Stimulated activated naive CD8-positive, alpha-beta T cell treated with anti-CD3 and anti-CD28 coated beads, Interleukin-15, Interleukin-2, amounts not matched to agents 100 ng/mL and 50 ng/mL, for 24 hours (primary cell): ENCODE data around the gene SMIM1.

Experiments
- H3K27ac Mint-ChIP-seq: one replicate; pipeline ENCODE4 v1.8.0; 2021; ENCODE audit warnings: mild to moderate bottlenecking, mixed read lengths
- H3K27me3 Mint-ChIP-seq: one replicate; pipeline ENCODE4 v1.8.0; 2021; ENCODE audit warnings: mixed read lengths
- H3K36me3 Mint-ChIP-seq: one replicate; pipeline ENCODE4 v1.8.0; 2021; ENCODE audit warnings: low read depth, mixed read lengths
- H3K4me1 Mint-ChIP-seq: one replicate; pipeline ENCODE4 v1.8.0; 2021; ENCODE audit warnings: low read depth, mixed read lengths
- H3K4me3 Mint-ChIP-seq: one replicate; pipeline ENCODE4 v1.8.0; 2021; ENCODE audit warnings: mild to moderate bottlenecking, mixed read lengths
- H3K9me3 Mint-ChIP-seq: one replicate; pipeline ENCODE4 v1.8.0; 2021; ENCODE audit warnings: mixed read lengths

The SMIM1 gene

DNA sequence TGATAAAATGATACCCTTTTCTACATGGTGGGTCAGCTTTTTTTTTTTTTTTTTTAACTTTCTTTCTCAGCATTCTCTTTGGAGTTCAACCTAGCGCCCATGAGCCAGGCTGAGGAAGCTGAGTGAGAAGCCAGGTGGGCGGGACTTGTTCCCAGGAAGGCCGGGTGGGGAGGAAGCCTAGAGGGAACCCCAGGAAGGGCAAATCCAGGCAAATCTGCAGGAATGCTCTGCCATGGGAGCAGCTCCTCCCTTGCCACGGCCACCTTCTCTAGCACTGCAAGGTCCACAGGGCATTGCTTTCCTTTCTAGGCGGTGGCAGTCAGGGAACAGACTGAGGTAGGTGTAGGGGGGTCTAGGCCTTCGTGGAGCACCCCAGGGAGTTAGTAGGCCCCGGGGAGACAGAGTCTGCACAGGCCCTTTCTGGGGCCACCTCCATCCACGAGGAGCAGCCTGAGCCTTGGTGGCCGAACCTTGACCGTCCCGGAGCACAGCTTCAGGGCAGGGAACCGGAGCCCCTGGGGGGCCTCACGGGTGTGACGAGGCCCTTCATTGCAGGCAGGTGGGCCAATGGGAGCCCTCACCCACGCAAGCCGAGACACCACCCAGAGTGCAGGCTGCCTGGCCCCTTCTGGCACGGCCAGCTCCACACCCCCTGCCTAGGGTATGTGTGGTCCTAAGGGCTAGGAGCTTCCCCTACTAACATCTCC, 38.5 kb upstream of the SMIM1 start:
- H3K27me3 Mint-ChIP-seq, result no peaks in the 10 kb centered on the region
- no peak overlapping the region for H3K27ac Mint-ChIP-seq
- H3K36me3 Mint-ChIP-seq, result peaks cover 11% of the 10 kb centered on the region
- H3K9me3 Mint-ChIP-seq, result no peaks in the 10 kb centered on the region
- H3K4me3 Mint-ChIP-seq, result no peak overlapping the region
- no peaks in the 10 kb centered on the region for H3K4me1 Mint-ChIP-seq

DNA sequence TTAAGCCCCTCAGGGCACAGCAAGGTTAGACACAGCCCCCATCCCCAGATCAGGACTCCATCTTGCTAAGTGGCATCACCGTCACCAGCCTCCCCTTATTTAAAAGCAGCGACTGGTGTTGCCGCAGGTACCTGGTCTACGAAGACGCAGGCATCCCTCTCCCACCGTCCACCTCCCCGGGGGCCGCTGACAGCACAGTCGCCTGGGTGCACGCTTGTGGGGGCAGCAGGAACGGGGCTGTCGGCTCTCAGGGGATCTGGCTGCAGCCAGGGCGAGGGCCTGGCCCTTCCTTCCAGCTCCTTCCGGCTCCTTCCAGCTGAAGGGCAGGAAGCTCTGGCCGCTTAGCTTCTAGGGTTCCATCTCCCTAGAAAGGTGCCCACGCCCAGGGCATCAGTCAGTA, 37.9 kb upstream of the SMIM1 start:
- no peaks in the 10 kb centered on the region for H3K27me3 Mint-ChIP-seq
- H3K36me3 Mint-ChIP-seq, result peaks cover 11% of the 10 kb centered on the region
- no peak overlapping the region for H3K27ac Mint-ChIP-seq
- H3K4me3 Mint-ChIP-seq, result no peak overlapping the region
- no peaks in the 10 kb centered on the region for H3K4me1 Mint-ChIP-seq
- H3K9me3 Mint-ChIP-seq, result no peaks in the 10 kb centered on the region

DNA sequence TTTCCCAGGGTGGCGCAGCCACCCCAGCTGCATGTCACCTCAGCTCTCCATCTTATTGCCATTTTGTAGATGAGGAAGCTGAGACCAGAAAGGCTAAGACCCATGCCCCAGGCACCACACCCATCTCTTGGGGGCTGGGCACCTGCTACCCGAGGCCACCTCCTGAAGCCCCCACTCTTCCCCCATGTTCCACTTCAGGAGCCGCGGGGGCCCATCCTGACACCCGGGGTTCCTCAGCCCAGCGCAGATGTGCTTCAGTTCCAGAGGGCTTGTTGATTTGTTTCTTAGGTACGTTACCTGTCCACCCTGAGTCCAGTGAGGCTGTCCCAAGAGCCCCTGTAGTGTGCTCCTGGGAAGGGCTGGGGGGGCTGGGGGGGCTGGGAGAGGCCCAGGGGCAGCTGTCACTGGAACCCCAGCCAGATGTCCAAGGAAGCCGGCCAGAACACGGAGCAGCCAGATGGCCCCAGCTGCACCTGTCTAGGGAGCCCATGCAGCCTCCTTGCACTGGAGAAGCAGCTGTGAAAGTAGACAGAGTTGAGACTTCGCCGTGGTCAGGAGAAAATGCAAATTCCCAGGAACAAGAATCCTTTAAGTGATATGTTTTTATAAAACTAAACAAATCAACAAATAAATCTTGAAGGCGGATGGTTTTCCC, 37.4 kb upstream of the SMIM1 start:
- H3K4me1 Mint-ChIP-seq, result no peaks in the 10 kb centered on the region
- H3K9me3 Mint-ChIP-seq, result no peaks in the 10 kb centered on the region
- no peak overlapping the region for H3K27ac Mint-ChIP-seq
- peaks cover 11% of the 10 kb centered on the region for H3K36me3 Mint-ChIP-seq
- H3K4me3 Mint-ChIP-seq, result no peak overlapping the region
- no peaks in the 10 kb centered on the region for H3K27me3 Mint-ChIP-seq

DNA sequence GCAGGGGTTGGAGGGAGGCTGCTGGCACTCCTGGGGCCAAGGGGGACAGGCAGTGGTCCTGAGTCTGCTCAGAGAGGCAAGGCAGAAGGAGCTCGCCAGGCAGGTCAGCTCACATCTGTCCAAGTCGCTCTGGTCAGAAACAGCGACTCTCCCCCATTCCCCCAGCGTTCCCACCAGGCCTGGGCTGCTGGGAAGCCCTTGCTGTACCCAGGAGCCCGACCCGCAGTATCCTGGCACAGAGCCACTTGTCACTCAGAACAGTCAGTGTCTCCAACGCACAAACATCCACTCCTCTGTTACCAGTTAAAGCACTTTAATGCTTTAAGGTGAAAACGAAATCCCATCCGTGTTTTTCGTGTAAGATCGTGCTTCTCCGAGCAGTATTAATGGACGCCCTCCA, 36.9 kb upstream of the SMIM1 start:
- Mint-ChIP-seq H3K4me3 (no peak overlapping the region), H3K9me3 (no peaks in the 10 kb centered on the region), H3K36me3 (peaks cover 11% of the 10 kb centered on the region), H3K27me3 (no peaks in the 10 kb centered on the region), H3K27ac (no peak overlapping the region), H3K4me1 (no peaks in the 10 kb centered on the region)

DNA sequence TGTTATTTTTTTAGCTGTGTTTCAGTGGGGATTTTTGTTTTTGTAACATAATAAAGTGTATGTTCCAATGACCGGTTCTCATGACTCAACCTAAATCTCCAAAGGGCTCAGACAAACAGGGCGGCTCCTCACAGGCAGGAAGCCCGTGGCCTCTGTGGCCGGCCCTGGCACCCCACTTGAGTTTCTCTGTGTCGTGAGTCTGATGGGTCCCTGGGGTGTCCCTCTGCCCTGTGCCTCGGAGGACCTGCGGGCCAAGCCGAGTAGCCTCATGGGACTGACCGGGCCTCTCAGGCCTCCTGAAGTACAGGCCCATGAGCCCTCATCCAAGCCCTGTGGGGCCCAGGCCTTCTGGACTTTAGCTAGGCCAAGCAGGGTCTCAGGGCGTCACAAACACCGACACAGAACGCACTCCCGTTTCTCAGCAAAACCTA, 36.4 kb upstream of the SMIM1 start:
- Mint-ChIP-seq H3K27me3 (no peaks in the 10 kb centered on the region), H3K27ac (no peak overlapping the region), H3K36me3 (peaks cover 11% of the 10 kb centered on the region), H3K4me1 (no peaks in the 10 kb centered on the region), H3K4me3 (no peak overlapping the region), H3K9me3 (no peaks in the 10 kb centered on the region)

DNA sequence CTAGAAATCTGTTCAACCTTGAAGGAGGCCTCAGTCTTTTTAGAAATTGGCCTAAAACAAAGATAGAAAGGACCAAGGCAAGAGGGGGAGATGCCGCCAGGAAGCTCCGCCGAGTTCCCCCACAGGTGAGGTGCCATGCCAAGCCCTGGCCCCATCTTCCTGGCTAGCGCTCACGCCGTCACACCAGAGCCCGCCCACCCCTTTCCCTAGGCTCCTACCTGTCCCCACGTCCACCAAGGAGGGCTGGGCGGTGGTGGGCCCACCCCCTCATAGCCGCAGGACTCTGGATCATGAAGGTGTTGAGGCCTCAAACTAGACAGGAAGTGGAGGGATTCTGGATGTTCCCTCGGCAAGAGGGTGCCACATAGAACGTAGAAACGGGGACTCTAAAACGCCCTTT, 35.8 kb upstream of the SMIM1 start:
- H3K27me3 Mint-ChIP-seq, result no peaks in the 10 kb centered on the region
- H3K4me3 Mint-ChIP-seq, result no peak overlapping the region
- peaks cover 14% of the 10 kb centered on the region for H3K36me3 Mint-ChIP-seq
- no peaks in the 10 kb centered on the region for H3K9me3 Mint-ChIP-seq
- H3K4me1 Mint-ChIP-seq, result no peaks in the 10 kb centered on the region
- H3K27ac Mint-ChIP-seq, result no peak overlapping the region

DNA sequence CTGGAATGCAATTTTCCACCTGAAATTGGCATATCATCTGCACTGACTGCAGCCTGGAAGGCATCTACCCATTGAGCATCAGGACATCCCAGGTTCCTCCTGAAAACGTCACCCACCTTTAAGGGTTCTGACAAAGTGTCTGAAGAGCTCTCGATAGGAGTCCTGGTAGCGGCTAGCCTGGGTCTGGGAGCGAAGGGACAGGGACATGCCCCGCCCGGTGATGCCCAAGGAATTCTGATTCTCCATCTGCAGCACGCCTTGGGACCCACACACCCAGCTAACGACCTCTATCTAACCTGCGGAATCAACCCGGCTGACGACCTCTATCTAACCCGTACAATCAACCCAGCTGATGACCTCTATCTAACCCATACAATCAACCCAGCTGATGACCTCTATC, 33.6 kb upstream of the SMIM1 start:
- Mint-ChIP-seq H3K9me3 (no peaks in the 10 kb centered on the region), H3K27me3 (no peaks in the 10 kb centered on the region), H3K4me3 (no peak overlapping the region), H3K27ac (no peak overlapping the region), H3K36me3 (peaks cover 25% of the 10 kb centered on the region), H3K4me1 (no peaks in the 10 kb centered on the region)

DNA sequence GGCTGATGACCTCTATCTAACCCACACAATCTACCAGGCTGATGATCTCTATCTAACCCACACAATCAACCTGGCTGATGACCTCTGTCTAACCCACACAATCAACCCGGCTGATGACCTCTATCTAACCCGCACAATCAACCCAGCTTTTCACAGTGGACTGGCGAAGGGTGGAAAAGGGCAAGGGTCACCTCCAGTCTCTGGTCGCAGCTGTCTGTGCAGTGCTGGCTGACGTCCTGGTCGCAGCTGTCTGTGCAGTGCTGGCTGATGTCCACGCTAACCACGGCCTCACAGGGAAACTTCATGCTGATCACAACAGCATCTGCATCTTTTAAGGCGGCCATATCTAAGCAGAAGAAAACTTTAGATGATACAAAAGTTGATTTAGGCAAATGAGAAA, 32.5 kb upstream of the SMIM1 start:
- no peaks in the 10 kb centered on the region for H3K9me3 Mint-ChIP-seq
- no peak overlapping the region for H3K27ac Mint-ChIP-seq
- peaks cover 25% of the 10 kb centered on the region for H3K36me3 Mint-ChIP-seq
- H3K27me3 Mint-ChIP-seq, result no peaks in the 10 kb centered on the region
- H3K4me3 Mint-ChIP-seq, result no peak overlapping the region
- H3K4me1 Mint-ChIP-seq, result no peaks in the 10 kb centered on the region

DNA sequence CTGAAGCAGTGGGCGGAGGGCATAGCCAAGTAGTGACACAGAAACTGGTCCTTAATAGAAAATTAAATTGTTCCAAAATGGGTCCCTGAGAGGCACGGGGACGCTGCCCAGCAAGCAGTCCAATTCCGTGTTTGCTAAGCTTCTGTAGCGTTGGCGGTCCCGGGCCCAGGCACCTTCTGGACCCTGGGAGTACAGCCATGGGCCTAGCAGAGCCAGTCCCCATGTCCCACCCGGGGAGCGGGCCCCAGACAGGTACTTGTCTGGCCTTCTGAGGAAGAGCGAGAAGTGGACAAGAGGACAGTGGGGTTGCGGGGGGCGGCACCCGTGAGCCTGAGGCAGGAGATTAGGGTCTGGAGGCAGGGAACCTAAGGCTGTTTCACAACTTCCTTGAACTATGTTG, 31.8 kb upstream of the SMIM1 start:
- H3K27ac Mint-ChIP-seq, result no peak overlapping the region

DNA sequence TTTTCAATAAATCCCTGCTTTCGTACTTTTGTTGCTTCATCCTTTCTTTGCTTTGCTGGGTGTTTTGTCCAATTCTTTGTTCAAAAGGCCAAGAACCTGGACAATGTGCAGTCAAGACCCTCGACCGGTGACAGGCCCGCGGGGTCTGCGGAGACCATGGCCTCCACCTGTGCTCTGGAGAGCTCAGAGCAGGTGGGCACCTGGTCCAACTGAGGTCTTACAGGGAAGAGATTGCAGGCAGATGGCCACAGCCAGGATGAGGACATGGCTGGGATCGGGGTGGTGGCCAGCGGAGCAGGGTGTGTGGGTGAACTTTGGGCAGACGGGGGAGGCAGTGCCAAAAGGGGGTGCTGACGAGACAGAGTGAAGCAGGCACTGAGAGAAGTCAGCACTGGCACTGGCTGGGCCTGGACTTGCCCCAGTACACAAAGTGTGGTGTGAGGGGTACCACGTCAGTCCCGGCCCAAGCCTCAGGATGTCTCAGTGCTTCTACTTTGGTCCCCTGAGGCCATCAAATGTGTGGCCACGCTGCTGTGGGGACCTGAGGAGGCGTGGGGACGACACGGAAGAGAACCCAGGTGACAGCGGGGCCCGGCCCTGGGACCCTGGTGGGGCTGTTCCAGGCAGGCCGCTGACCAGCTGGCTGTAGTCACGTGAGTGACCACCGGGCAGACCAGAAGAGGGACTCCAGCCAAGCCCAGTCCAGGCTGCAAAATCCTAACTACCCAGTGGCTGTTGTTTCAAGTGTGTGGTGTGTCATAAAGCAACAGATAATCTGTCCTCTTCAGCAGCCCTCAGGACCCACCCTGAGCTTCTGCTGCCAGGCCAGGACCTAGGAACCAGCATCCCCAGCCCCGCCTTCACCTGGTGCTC, 30.7 kb upstream of the SMIM1 start:
- Mint-ChIP-seq H3K27me3 (no peaks in the 10 kb centered on the region), H3K27ac (no peak overlapping the region), H3K4me3 (no peak overlapping the region), H3K9me3 (no peaks in the 10 kb centered on the region), H3K4me1 (peaks cover 9% of the 10 kb centered on the region), H3K36me3 (peaks cover 20% of the 10 kb centered on the region)

More for the DNA sequence above, 31.8 kb upstream of the SMIM1 start:
- H3K4me1 Mint-ChIP-seq, result peaks cover 2% of the 10 kb centered on the region
- H3K36me3 Mint-ChIP-seq, result peaks cover 25% of the 10 kb centered on the region
- H3K9me3 Mint-ChIP-seq, result no peaks in the 10 kb centered on the region
- no peak overlapping the region for H3K4me3 Mint-ChIP-seq
- H3K27me3 Mint-ChIP-seq, result no peaks in the 10 kb centered on the region

DNA sequence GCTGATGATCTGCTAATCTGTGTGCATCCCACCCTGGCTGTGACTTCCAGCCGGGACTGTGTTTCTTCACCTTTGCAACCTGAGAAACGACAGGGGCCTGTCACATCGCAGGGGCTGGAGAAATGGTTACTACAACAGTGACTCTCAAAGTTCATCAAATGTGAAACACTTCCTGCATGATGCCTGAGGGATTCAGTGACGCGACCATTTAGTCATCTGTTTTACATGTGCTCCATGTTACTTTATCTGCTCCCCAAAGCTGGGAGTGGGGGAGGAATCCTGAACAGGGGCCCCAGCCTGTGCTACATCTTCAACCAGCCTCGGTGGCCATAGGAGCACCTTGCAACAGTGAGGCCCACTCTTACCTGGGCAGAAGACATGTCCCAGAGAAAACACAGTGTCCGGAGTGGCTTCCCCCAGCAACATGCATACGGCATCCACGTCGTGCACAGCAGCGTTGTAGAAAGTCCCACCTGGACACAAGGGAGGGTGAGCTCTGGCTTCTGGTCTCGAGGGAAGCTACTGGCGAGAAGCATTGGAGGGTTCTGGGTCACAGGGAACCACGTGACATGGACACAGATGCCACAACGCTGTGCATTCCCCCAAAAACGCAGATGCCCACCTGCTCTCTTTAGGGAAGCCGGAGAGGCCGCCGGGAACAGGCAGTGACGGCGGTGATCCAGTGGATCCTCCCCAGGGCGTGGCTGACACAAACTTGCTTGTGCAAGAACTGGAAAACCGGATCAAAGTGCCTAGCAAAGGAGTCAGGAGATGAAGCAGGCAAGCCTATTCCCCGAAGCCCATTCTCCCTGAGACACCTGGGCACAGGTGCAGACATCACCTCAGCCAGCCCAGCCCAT, 29.9 kb upstream of the SMIM1 start:
- Mint-ChIP-seq H3K27ac (no peak overlapping the region), H3K27me3 (no peaks in the 10 kb centered on the region), H3K4me1 (peaks cover 11% of the 10 kb centered on the region), H3K9me3 (no peaks in the 10 kb centered on the region), H3K36me3 (peaks cover 14% of the 10 kb centered on the region), H3K4me3 (no peak overlapping the region)

DNA sequence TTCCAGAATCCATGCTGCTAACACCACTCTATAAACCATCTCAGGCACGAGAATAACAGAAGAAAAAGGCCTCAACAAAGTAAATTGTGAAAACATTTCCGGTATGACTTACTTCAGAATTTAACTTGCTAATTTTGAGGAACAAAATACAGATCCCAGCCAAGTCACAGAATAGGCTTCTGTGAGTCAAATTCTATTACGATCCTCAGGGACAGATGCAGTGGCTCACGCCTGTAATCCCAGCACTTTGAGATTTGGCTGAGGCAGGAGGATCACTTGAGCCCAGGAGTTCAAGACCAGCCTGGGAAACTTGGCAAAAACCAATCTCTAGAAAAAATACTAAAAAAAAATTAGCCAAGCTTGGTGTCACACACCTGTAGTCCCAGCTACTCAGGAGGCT, 29.1 kb upstream of the SMIM1 start:
- no peaks in the 10 kb centered on the region for H3K27me3 Mint-ChIP-seq
- no peaks in the 10 kb centered on the region for H3K9me3 Mint-ChIP-seq
- peaks cover 14% of the 10 kb centered on the region for H3K36me3 Mint-ChIP-seq
- H3K4me3 Mint-ChIP-seq, result no peak overlapping the region
- H3K4me1 Mint-ChIP-seq, result peaks cover 17% of the 10 kb centered on the region
- H3K27ac Mint-ChIP-seq, result no peak overlapping the region

DNA sequence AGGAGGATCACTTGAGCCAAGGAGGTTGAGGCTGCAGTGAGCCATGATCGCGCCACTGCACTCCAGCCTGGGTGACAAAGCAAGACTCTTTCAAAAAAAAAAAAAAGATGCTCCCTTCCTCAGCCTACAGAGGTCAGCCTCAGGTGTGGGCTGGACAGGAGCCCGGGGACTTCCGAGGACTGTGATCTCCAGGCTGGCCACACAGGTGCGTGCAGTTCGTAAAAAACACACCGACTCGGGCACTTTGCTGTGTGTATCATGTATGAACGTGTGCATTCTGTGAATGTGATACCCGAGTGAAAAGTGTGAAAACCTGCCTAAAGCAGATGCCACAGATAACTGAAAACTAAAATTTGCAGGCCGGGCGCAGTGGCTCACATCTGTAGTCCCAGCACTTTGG, 28.7 kb upstream of the SMIM1 start:
- H3K4me1 Mint-ChIP-seq, result peaks cover 17% of the 10 kb centered on the region
- no peak overlapping the region for H3K27ac Mint-ChIP-seq
- no peaks in the 10 kb centered on the region for H3K27me3 Mint-ChIP-seq
- H3K4me3 Mint-ChIP-seq, result no peak overlapping the region
- peaks cover 14% of the 10 kb centered on the region for H3K36me3 Mint-ChIP-seq
- H3K9me3 Mint-ChIP-seq, result no peaks in the 10 kb centered on the region

DNA sequence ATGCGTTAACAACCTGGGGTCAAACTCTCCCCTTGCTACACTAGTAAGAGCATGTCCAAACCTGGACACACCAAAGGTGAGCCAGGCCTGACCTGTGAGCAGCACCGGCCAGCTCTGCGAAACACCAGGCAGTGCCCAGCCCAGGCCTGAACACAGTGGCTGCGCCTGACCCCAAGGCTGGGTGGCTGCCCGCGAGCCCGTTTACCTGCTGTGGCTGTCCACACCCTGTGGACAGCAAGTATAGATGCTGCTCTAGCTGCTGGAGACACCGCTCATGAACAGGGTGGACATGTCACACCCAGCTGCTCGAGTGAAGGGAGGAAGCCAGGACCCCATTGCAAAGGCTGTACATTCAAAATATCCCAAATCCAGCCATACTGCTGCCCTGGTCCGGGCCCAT, 27.9 kb upstream of the SMIM1 start:
- Mint-ChIP-seq H3K36me3 (peaks cover 14% of the 10 kb centered on the region), H3K27me3 (no peaks in the 10 kb centered on the region), H3K27ac (no peak overlapping the region), H3K4me1 (peaks cover 17% of the 10 kb centered on the region), H3K4me3 (no peak overlapping the region), H3K9me3 (no peaks in the 10 kb centered on the region)
